Caco-2 (cell line): ENCODE measurements around the gene PFDN6. TPM values are rescaled to one million over a fixed set of nuclear protein-coding genes. Genes with fewer than 3 reads are reported as not detected.

Experiments
- BruUV-seq: library from RNA; stranded (reverse); fragments of 400-500 nt; replicated peaks from 2 replicates; lab custom pipeline; 2021; lab: Mats Ljungman, UMichigan
- CTCF ChIA-PET: fragments of 300-600 bp; sonication (Branson Sonifier 250); formaldehyde crosslinking; loops from one replicate; lab custom pipeline; 2022; ENCODE audit warnings: antibody characterized with exemption; lab: Charles Lee
- POLR2A ChIA-PET: fragments of 300-600 bp; sonication (Branson Sonifier 250); formaldehyde crosslinking; loops from one replicate; lab custom pipeline; 2022; ENCODE audit warnings: antibody characterized with exemption; lab: Charles Lee
- DNase-seq, 2 experiments: peaks; one replicate each; pipeline versions ENCODE4 v3.0.0 to v3.0.0-alpha.2; 2020 to 2022
- H3K27me3 ChIP-seq: replicated peaks from 2 replicates; pipeline ENCODE4 v1.6.0; 2011; ENCODE audit warnings: low read length; ENCODE audit not compliant: control insufficient read depth, insufficient read depth
- H3K36me3 ChIP-seq: 2 replicates; pipeline ENCODE4 v1.5.1; 2011; ENCODE audit warnings: low read length; ENCODE audit not compliant: control insufficient read depth, insufficient read depth
- H3K4me1 ChIP-seq: fragments of 250-450 bp; sonication (Bioruptor Pico); 2 replicates; pipeline ENCODE4 v1.5.1; 2020; ENCODE audit warnings: mild to moderate bottlenecking
- H3K4me3 ChIP-seq: 2 replicates; pipeline ENCODE4 v1.5.1; 2011; ENCODE audit warnings: low read depth, mild to moderate bottlenecking, control low read depth, low read length
- H3K9me3 ChIP-seq: fragments of 250-450 bp; sonication (Bioruptor Pico); 2 replicates; pipeline ENCODE4 v1.5.1; 2020; ENCODE audit warnings: mild to moderate bottlenecking, moderate library complexity
- H3K27ac Mint-ChIP-seq: one replicate; pipeline ENCODE4 v1.8.0; 2022; ENCODE audit warnings: mixed read lengths; ENCODE audit not compliant: unreplicated experiment
- H3K27me3 Mint-ChIP-seq: one replicate; pipeline ENCODE4 v1.8.0; 2022; ENCODE audit warnings: mixed read lengths; ENCODE audit not compliant: insufficient read depth, unreplicated experiment
- H3K36me3 Mint-ChIP-seq: one replicate; pipeline ENCODE4 v1.8.0; 2022; ENCODE audit warnings: mild to moderate bottlenecking, mixed read lengths; ENCODE audit not compliant: insufficient read depth, unreplicated experiment
- H3K4me1 Mint-ChIP-seq: one replicate; pipeline ENCODE4 v1.8.0; 2022; ENCODE audit warnings: low read depth, mixed read lengths; ENCODE audit not compliant: unreplicated experiment
- H3K4me3 Mint-ChIP-seq: one replicate; pipeline ENCODE4 v1.8.0; 2022; ENCODE audit warnings: mild to moderate bottlenecking, moderate library complexity, mixed read lengths; ENCODE audit not compliant: unreplicated experiment
- H3K9me3 Mint-ChIP-seq: one replicate; pipeline ENCODE4 v1.8.0; 2022; ENCODE audit warnings: mixed read lengths; ENCODE audit not compliant: unreplicated experiment
- intact Hi-C: fragments of 100-400 bp; cut with micrococcal nuclease; formaldehyde crosslinking; loops from one replicate; pipeline ENCODE4 v1.10.0; 2022; ENCODE audit not compliant: unreplicated experiment
- total RNA-seq: library from RNA; stranded (reverse); gene quantifications from 2 replicates; pipeline ENCODE4 v1.2.3, GENCODE V29; 2022
- TF ChIP-seq, protein P1 (sequence below), 2 experiments: fragments of 200-600 bp in 1 of 2; IDR thresholded peaks; 1 replicate in 1 of 2; 2 replicates in 1 of 2; pipeline versions ENCODE4 v1.5.1 to v1.8.0; 2011 to 2022; ENCODE audit warnings: antibody characterized with exemption in 1 of 2, control low read depth in 1 of 2, inconsistent platforms in 1 of 2, low read depth in 1 of 2, low read length in 1 of 2, mild to moderate bottlenecking in 1 of 2, moderate library complexity in 1 of 2; ENCODE audit not compliant: insufficient read depth in 1 of 2, severe bottlenecking in 1 of 2, unreplicated experiment in 1 of 2

PFDN6 gene
- total RNA-seq, 1 experiment from 2014 or later: 65.9 TPM

DNA sequence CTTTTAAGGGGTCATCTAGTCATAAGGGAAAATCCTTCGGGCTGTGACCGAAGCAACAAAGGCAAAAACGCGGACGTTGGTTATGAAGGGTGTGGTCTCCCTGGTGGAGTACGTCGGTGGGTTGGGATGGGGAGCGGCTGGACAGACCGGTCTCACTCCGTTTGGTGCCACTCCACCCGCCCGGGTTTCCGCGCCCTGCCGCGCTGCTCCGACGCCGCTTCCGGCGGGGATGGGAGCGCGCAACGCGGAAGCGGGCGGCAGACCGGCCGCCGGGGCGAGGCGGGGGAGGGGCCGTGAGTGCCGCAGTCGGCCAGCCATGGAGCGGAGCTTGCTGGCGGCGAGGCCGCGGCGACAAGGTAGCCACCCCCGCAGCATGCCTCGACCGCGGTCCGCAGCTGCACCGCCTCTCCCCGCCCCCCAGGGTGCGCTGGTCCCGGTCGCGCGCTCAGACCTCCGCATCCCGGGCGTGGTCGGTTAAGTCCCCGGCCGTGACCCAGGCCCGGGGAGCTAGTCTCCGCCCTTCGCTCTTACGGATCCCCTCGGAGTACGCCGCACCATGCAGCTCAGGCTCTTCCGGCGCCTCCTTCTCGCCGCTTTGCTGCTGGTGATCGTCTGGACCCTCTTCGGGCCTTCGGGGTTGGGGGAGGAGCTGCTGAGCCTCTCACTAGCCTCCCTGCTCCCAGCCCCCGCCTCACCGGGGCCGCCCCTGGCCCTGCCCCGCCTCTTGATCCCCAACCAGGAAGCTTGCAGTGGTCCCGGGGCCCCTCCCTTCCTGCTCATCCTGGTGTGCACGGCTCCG is 12.3 kb upstream of the PFDN6 start, which contains the start of gene B3GALT4:
Gene B3GALT4, plus strand, starts transcription at position 260 of the 799 bp plus-strand sequence. Its CDS starts 297 bp downstream, at position 557.
- no peaks in the 10 kb centered on the region for H3K27me3 ChIP-seq
- Mint-ChIP-seq H3K36me3 (peaks cover 86% of the 10 kb centered on the region), H3K27me3 (no peaks in the 10 kb centered on the region), H3K9me3 (no peaks in the 10 kb centered on the region), H3K4me1 (peaks cover 18% of the 10 kb centered on the region), H3K27ac (peak within 1 kb of the TSS; percentile 18), H3K4me3 (peak within 1 kb of the TSS; percentile 56)
- intact Hi-C loops: no loop called here
- peak in 1 of 2 experiments; percentile 55 for DNase-seq
- ChIA-PET CTCF (interaction anchor here (1.0 to 1.9 kb wide), 3 partner anchors 12 to 130 kb away, joined by 4 to 8 read pairs (median 4); partner anchors contain the start of genes PFDN6 and WDR46), POLR2A (interaction anchor here (0.6 to 3.0 kb wide), 3 partner anchors 12 to 631 kb away, joined by 3 to 10 read pairs (median 3); partner anchors contain the start of genes PFDN6 and WDR46)
- no TSS peak for BruUV-seq
- no peaks in the 10 kb centered on the region for H3K9me3 ChIP-seq
- H3K36me3 ChIP-seq: peaks cover 9% of the 10 kb centered on the region
- TF ChIP-seq, protein P1, sequence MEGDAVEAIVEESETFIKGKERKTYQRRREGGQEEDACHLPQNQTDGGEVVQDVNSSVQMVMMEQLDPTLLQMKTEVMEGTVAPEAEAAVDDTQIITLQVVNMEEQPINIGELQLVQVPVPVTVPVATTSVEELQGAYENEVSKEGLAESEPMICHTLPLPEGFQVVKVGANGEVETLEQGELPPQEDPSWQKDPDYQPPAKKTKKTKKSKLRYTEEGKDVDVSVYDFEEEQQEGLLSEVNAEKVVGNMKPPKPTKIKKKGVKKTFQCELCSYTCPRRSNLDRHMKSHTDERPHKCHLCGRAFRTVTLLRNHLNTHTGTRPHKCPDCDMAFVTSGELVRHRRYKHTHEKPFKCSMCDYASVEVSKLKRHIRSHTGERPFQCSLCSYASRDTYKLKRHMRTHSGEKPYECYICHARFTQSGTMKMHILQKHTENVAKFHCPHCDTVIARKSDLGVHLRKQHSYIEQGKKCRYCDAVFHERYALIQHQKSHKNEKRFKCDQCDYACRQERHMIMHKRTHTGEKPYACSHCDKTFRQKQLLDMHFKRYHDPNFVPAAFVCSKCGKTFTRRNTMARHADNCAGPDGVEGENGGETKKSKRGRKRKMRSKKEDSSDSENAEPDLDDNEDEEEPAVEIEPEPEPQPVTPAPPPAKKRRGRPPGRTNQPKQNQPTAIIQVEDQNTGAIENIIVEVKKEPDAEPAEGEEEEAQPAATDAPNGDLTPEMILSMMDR (IDR thresholded peaks at IDR 0.05; ENCODE audit: insufficient read depth in 1 of 2, low read depth in 1 of 2, low read length in 1 of 2, severe bottlenecking in 1 of 2, unreplicated experiment in 1 of 2): peak; percentile 10 to 44
- peaks cover 18% of the 10 kb centered on the region for H3K4me1 ChIP-seq
- H3K4me3 ChIP-seq: no peak within 1 kb of the TSS

DNA sequence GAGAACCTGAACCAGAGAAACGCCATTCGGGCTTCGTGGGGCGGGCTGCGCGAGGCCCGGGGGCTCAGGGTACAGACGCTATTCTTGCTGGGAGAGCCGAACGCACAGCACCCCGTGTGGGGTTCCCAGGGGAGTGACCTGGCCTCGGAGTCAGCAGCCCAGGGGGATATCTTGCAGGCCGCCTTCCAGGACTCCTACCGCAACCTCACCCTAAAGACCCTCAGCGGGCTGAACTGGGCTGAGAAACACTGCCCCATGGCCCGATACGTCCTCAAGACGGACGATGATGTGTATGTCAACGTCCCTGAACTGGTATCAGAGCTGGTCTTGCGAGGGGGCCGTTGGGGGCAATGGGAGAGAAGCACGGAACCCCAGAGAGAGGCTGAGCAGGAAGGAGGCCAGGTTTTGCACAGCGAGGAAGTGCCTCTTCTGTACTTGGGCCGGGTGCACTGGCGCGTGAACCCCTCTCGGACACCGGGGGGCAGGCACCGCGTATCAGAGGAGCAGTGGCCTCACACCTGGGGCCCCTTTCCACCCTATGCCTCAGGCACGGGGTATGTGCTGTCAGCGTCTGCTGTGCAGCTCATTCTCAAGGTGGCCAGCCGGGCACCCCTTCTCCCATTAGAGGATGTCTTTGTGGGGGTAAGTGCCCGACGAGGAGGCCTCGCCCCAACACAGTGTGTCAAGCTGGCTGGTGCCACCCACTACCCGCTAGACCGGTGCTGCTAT is 11.6 kb upstream of the PFDN6 start:
- no peak overlapping the region for H3K4me3 ChIP-seq

More for the DNA sequence above, 11.6 kb upstream of the PFDN6 start:
- H3K9me3 Mint-ChIP-seq: no peaks in the 10 kb centered on the region
- TF ChIP-seq, protein P1 (IDR thresholded peaks at IDR 0.05; ENCODE audit: insufficient read depth in 1 of 2, low read depth in 1 of 2, low read length in 1 of 2, severe bottlenecking in 1 of 2, unreplicated experiment in 1 of 2): peak in 1 of 2 experiments; percentile 13
- H3K27ac Mint-ChIP-seq: peak overlapping the region; percentile 18
- no peaks in the 10 kb centered on the region for H3K27me3 Mint-ChIP-seq
- BruUV-seq: no TSS peak
- peak; percentile 58 to 68 for DNase-seq
- CTCF ChIA-PET: interaction anchor here (1.0 to 2.6 kb wide), 6 partner anchors 11 to 148 kb away, joined by 4 to 8 read pairs (median 6); partner anchors contain the start of genes PFDN6, RGL2 and WDR46
- no peaks in the 10 kb centered on the region for H3K27me3 ChIP-seq
- H3K36me3 ChIP-seq: peaks cover 7% of the 10 kb centered on the region
- H3K4me1 Mint-ChIP-seq: peaks cover 18% of the 10 kb centered on the region
- intact Hi-C loops: no loop called here
- H3K4me3 Mint-ChIP-seq: peak overlapping the region; percentile 42
- no peaks in the 10 kb centered on the region for H3K9me3 ChIP-seq
- H3K4me1 ChIP-seq: peaks cover 18% of the 10 kb centered on the region
- POLR2A ChIA-PET: interaction anchor here (0.6 to 3.0 kb wide), 3 partner anchors 11 to 630 kb away, joined by 3 to 10 read pairs (median 3); partner anchors contain the start of genes PFDN6 and WDR46
- peaks cover 78% of the 10 kb centered on the region for H3K36me3 Mint-ChIP-seq
